HL-60 (cell line): ENCODE measurements around the gene POLN.

Experiments used
- DNase-seq, 2 experiments: peaks; one replicate each; pipeline ENCODE4 v3.0.0-alpha.2; 2010 to 2020; ENCODE audit warnings: low read depth in 1 of 2, low spot score in 1 of 2
- H3K27ac ChIP-seq: fragments of 250-450 bp; sonication (Bioruptor Pico); replicated peaks from 2 replicates; pipeline ENCODE4 v1.5.1; 2020; ENCODE audit warnings: mild to moderate bottlenecking, moderate library complexity
- H3K27me3 ChIP-seq: fragments of 250-450 bp; sonication (Bioruptor Pico); 2 replicates; pipeline ENCODE4 v1.5.1; 2021; ENCODE audit warnings: mild to moderate bottlenecking, moderate library complexity; ENCODE audit not compliant: insufficient read depth, poor library complexity, severe bottlenecking
- H3K4me3 ChIP-seq: replicated peaks from 2 replicates; pipeline ENCODE4 v1.5.1; 2011; ENCODE audit warnings: mild to moderate bottlenecking, control low read depth, low read length; ENCODE audit not compliant: insufficient read depth
- CTCF ChIP-seq: IDR thresholded peaks from one replicate; pipeline ENCODE4 v1.5.1; 2011; ENCODE audit warnings: low read length, control low read depth, inconsistent platforms; ENCODE audit not compliant: insufficient read depth
- GABPA ChIP-seq: IDR thresholded peaks from 2 replicates; pipeline ENCODE4 v1.6.1; 2012; ENCODE audit warnings: low read depth
- POLR2AphosphoS5 ChIP-seq: IDR thresholded peaks from 2 replicates; pipeline ENCODE4 v1.6.1; 2012; ENCODE audit warnings: low read depth
- REST ChIP-seq: IDR thresholded peaks from 2 replicates; pipeline ENCODE4 v1.6.1; 2012; ENCODE audit warnings: low read depth; ENCODE audit not compliant: insufficient replicate concordance
- SPI1 ChIP-seq: IDR thresholded peaks from 2 replicates; pipeline ENCODE4 v1.6.1; 2012; ENCODE audit warnings: low read depth, mild to moderate bottlenecking, borderline replicate concordance

The POLN gene

GRCh38 chr4:2251795-2252529 is 10.0 kb upstream of the POLN start:
- Histone ChIP-seq H3K4me3 (no peak overlapping the region), H3K27ac (no peak overlapping the region), H3K27me3 (no peaks in the 10 kb centered on the region)
- no peak for TF ChIP-seq SPI1
- no peak for TF ChIP-seq CTCF
- TF ChIP-seq GABPA: no peak
- TF ChIP-seq POLR2AphosphoS5: no peak
- no peak for TF ChIP-seq REST
- DNase-seq: no peak

GRCh38 chr4:2251073-2251794 is 9.3 kb upstream of the POLN start:
- no peak for DNase-seq
- no peak overlapping the region for H3K4me3 ChIP-seq
- TF ChIP-seq CTCF (no peak), SPI1 (no peak), REST (no peak), GABPA (no peak), POLR2AphosphoS5 (no peak)
- no peak overlapping the region for H3K27ac ChIP-seq
- no peaks in the 10 kb centered on the region for H3K27me3 ChIP-seq

GRCh38 chr4:2250357-2251072 is 8.6 kb upstream of the POLN start:
- Histone ChIP-seq H3K27me3 (no peaks in the 10 kb centered on the region), H3K4me3 (no peak overlapping the region), H3K27ac (no peak overlapping the region)
- TF ChIP-seq POLR2AphosphoS5: no peak
- no peak for TF ChIP-seq REST
- TF ChIP-seq CTCF: no peak
- TF ChIP-seq GABPA: no peak
- TF ChIP-seq SPI1: no peak
- no peak for DNase-seq
